Measurements from ENCODE around the gene C11orf24.
"Not testable (repeated sequence)": the region's sequence is repeated elsewhere in the genome, so short reads cannot be mapped to it uniquely, and the experiment has no call there.

The C11orf24 gene

DNA sequence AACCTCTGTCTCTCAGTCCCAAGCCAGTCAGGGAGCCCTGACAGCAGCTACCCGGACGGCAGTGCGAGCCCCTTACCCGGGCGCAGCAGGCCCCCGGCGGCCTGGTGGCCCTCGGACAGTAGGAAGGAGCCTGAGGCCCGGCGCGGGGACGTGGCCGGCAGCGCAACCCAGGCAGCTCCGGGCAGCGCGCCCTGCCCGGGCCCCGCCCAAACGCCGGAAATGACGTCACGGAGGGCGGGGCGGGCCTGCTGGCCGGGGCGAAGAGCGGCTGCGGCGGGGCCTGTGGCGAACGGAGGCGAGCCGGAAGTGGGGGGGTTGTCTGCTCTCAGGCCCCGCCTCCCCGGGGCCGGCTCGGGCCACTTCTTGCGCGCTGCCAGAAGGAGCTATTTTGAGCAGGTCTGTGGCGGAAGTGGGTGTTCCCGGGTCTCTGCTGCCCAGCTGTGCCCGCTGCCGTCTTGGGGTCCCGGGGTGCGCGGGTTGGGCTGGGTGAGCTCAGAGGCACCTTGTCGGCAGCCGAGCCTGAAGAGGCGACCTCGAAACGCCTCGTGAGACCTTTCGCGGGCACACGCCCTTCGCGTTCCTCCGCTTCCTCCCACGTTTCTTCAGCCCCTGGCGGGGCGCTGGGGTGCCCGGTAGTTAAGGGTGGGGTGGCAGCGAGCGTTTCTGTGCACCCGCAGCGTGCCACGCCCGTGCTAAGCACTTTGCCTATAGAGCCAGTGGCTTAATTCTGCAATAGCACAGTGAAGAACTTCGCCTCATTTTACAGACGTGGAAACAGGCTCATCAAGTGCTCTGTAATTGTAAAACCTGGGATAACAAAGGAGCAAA, at the start of gene C11orf24:
Gene C11orf24, minus strand, starts transcription at position 193 of the 828 bp plus-strand sequence. CDS start 8,206 bp downstream, outside the sequence.
- DNase-seq (ENCODE audit: low spot score) = peak; percentile 95

DNA sequence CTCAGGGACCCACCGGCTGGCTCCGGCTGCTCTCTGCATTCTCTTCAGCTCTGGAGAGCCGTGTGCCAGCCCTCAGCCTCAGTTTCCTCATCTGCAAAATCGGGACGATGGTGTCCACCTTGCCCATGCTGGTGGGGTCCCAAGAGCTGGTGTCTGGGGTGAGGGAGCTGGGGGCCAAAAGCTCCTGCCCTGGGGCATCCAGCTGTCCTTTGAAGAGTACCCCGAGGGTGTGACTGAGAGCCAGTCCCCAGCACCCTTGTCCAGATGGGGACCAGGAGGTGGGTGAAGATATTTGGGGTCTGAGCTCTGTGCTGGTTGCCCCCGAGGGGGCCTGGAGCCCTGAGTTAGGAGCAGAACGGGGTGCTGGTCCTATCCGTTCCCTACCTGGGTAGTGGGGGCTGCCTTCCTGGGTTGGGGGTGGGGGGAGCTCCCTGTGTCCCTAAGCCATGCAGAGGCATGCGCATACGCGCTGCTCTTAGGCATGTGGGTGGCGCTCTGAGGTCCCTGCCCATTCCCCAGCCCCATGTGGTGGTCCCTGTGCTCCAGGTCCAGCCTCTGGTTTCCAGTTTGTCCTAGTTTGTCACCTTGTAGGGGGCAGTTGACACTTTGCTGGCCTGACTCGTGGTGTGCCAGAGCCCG, 45.5 kb upstream of the C11orf24 start:
- no peak for DNase-seq (ENCODE audit: low spot score)

DNA sequence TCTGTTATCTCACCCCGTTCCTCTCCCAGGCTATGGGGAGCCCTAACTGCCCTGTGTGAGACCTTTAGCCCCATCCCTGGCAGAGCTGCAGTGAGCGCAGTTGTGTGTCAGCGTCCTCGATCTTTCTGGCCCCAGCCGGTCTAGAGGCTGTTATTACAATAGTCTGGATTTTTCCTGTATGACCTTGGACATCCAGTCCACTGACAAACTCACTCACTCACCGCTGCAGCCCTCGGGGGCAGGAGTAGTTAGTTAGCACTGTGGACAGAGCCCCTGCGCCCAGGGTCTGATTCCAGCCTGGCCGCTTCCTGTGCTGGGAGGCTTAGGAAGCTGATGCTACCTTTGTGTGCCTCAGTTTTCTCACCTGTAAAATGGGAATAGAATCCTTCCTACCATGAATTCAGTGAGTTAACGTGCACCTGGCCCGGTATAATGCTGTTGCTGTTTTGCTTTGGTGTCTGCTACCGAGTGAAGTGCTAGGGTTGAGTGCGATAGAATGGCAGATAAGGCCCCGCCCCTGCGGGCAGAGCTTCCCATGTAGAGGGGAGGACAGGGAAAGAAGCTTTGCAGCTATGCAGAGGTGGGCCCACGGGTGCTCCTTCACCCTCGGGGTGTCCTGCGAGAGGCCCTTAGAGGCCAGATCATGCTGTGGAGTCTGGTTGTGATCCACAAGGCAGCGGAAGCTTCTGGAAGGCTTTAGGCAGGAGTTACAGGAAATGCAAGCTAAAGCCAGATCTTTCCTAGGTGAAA, 43.6 kb upstream of the C11orf24 start:
- peak; percentile 75 for DNase-seq (ENCODE audit: low spot score)

DNA sequence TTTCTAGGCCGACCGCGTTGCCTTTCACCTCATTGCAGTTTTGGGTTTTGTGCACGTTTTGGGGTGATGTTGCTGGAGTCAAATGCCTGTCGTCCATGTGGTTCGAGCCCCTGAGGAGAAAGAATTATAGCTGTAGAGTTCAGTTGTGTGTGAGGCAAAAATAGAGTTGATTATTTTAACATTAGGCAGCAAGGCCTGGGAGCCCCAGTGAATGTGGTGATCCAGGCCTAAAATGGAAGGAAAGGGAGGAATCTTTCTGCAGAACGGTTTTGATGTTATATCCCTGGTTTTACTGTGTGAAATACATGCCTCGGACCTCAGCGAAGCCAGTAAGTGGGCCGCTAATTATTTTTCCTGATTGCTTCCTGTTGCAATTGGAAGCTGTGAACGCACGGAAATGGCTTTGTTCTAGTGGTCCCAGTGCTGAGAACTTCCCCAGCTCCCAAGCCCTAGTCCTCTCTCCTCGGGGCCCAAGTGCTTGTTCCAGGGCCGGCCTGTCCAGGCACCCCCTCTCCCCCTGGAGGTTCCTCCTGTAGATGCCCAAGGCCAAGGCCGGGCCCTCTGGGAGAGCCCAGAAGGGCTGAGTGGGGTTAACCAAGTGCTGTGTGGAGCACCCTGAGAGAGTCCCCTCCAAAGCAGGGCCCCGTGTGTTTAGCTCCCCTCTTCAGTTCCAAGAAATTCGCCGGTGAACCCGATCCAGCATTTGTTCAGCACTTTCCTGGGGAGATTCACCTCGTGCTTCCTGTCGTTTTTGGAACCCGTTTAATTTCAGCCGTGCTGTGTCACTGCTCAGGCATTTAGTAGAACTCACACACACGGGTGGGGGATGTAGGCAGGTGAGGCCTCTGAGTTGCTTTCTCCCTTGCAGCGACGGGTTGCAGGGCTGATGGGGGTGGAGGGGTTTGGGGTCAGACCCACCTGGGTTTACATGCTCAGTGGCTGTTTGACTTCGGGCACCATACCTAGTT, 42.7 kb upstream of the C11orf24 start:
- DNase-seq (ENCODE audit: low spot score) = peak; percentile 71

DNA sequence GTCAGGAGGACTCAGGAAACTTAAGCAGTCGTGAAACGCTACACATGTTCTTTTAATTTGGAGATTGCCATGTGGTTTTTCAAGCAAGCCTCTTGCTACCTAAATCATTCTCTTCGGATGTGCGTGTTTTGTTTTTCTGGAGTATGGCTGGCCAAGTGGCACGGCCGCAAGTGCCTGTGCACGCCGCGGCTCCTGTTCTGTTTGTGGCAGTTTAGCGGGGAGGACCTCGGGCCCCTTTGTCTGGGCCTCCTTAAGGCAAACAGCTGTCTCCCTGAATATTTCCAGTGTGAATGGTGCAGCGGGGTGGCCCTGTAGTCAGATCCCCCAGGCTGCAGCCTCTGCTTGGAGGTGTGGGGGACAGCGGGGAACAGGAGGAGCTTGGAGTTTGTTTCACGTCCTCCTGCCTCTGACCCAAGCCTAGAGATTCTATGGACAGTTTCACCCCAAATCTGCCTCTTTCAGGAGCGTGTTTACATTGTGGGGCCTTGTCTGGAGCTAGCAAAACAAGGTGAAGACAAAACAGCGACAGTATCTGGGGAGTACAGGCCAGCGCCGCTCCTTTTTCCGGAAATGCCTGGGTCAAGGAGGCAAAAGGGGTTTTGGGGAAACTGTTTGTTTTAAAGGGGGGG, 41.9 kb upstream of the C11orf24 start:
- peak; percentile 56 for DNase-seq (ENCODE audit: low spot score)

DNA sequence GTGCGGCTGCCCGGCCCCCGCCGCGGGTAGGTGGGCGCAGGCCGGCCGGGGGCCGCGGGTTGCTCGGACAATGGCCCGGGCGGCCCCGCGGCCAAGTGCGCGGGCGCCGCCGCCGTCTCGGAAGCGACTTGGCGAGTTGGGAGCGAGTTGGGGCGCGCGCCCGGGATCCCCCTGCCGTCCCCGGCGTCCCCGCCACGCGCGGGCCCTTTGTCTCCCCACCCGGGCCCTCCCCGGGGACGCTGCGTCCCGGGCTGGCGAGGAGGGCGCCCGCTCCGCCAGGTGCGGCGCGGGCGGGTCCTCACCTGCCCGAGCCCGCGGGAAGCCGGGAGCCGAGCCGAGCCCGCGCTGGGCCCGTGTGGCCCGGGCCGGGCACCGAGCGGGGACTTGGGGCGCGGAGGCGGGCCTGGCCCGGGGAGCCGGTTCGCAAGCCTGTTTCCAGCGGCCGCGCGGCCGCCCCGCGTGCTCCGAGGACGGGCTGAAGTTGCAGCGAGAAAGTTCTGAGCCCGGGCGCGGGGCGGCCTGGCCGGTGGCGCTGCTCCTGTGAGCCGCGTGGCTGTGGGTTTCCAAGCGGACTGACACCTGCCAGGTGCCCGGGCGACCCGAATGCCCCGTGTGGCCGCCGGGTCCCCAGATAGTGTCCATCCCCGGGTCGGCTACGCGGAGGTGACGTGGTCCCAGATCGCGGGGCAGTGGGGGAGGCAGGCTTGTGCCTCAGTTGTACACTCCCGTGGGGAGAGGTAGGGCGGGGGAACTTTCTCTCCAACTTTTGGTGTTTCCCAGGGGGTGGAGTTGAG, 41.2 kb upstream of the C11orf24 start:
- peak; percentile 11 for DNase-seq (ENCODE audit: low spot score)

DNA sequence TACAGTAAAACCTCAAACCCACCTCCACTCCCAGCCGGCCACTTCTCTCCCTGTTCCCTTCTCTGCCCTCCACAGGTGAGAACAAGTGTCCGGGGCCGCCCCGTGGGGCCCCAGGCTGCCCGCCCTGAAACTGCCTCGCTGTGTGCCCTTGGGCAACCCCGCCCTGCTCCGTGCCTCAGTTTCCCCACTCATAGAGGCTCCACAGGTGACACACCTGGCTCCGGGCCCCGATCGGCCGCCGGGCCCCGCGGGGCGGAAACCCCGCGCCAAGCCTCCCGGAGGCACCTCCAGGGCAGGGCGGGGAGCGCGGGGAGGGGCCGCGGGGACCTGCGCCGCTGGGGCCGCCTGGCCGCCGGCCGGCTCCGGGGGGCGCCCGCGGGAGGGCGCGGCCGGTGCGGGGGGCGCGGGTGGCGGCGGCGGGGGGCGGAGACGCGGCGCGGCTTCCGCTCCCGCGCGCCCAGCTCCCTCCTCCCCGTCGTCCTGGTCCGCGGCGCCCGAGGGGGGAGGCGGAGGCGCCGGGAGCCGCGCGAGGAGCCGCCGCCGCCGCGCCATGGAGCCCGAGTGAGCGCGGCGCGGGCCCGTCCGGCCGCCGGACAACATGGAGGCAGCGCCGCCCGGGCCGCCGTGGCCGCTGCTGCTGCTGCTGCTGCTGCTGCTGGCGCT, 40.5 kb upstream of the C11orf24 start, which contains the start of gene LRP5:
Gene LRP5, plus strand, starts transcription at position 475 of the 663 bp plus-strand sequence. Its CDS starts 124 bp downstream, at position 599.
- DNase-seq (ENCODE audit: low spot score) = peak; percentile 31

DNA sequence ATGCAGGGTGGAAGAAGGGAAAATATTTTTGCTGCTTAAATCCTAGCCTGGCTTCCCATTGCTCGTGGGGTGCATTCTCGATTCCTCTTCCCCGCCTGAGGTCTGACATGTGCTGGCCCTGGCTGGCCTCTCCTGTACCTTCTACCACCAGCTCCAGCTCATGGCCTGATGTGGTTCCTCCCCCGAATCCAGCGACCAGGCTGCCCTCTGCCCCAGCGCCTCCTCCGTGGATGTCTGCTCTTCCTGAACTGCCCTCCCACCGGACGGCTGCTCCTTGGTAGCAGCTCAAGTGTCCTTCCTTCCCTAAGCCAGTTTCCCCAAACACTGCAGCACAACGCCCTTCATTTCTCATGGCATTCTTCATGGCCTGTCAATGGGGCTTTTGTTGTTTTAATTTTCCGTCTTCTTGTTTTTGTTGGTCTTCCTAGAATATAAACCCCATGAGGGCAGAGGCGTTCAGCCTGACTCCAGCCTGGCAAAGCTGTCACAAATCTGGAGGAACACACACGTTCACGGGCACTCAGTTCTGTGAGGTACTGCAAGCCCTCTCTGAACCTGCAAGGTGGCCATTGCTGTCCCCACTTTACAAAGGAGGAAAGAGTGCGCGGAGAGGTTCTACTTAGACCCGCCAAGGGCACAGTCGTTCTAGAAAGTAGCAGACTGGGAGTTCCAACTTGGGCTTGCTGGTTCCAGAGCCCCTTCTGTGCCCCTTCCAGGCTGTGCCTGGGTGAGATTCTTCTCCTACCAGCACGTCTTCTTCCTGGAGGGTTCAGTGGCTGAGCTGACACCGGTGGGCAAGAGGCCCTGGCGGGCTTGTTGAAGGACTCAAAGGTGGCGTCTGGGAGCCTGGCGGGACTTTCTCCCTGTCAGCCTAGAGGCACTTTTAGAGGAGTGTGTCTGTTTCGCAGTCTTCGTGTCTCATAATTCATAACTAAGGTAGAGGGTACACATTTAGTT, 39.7 kb upstream of the C11orf24 start:
- no peak for DNase-seq (ENCODE audit: low spot score)

DNA sequence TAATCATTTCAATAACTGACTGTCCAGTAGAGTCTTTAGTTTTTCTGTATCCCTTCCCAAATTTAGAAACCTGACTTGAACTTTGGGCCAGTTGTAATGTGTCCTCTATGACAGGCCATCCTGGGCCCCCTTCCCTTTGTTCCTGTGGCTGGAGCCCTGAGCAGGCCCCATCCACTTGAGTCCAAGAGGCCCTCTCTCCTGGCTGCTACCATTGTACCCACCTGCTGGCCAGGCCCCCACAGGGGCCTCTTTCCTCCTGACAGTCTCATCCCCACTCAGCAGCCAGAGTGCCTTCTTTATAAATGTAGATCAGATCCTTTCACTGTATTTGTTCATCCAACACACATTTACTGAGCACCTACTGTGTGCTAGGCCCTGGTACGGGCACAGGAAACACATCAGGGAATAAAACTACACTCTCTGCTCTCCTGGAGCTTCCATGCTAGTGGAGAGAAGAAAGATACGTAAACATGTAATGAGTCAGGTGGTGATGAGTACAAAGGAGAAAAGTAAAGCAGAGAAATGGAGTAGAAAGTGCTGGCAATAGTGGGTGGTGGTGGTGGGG, 37.9 kb upstream of the C11orf24 start:
- DNase-seq (ENCODE audit: low spot score) = no peak

DNA sequence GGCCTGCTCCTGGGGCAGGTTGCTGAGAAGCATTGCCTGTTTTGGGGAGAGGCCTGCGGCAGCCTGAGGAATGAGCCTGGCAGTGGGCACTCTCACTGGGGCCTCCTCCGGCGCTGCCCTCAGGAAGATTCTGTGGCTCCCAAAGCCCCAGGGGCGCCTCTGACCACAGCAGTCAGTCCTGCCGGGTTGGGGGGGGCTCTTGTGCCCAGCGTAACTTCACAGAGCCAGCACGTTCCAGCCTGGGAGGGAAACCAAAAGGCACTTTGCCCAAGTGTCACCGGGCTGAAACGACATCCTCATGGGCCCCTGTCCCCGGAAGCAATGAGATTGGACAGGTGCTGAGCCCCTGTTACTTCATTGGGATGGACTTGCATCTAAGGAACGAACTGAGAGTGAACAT, 36.3 kb upstream of the C11orf24 start:
- no peak for DNase-seq (ENCODE audit: low spot score)

DNA sequence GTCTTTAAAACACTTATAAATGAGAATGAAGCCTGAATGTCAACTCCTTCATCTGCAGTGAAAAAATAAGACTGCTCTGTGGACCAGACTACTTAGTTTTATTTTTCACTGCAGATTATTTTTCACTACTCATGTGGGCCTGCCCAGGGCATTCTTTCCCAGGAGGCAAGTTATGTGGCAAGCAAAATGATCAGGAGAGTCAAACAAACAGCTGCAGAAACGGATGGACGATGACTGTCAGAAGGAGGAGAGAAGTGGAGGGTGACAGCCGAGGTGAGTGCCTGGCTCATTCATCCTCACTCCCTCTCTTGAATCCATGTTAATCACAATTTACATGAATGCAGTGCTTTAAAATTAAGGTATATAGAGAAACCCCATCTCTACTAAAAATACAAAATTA, 34.9 kb upstream of the C11orf24 start:
- no peak for DNase-seq (ENCODE audit: low spot score)

DNA sequence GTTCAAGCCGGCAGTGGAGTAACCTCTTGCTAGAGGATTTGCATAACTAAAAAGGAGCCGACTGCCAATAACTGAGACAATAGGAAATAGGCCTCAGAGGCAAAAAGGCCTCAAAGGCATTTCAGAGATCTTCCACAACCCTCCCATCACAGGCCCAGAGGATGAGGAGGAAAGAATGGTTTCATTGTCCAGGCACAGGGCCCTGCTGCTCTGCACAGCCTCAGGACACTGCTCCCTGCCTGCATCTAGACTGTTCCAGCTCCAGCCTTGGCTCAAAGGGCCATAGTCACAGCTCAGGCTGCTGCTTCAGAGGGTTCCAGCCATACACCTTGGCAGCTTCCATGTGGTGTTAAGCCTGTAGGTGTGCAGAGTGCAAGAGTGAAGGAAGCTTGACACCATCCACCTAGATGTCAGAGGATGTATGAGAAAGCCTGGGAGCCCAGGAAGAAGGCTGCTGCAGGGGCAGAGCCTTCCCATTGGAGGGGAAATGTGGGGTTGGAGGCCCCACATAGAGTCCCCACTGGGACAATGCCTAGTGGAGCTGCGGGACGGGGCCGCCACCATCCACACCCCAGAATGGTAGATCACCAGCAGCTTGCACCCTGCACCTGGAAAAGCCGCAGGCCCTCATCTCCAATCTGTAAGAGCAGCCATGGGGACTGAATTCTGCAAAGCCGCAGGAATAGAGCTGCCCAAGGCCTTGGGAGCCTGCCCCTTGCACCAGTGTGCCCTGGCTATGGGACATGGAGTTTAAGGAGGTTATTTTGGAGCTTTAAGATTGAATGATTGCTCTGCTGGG, 32.4 kb upstream of the C11orf24 start:
- no peak for DNase-seq (ENCODE audit: low spot score)

DNA sequence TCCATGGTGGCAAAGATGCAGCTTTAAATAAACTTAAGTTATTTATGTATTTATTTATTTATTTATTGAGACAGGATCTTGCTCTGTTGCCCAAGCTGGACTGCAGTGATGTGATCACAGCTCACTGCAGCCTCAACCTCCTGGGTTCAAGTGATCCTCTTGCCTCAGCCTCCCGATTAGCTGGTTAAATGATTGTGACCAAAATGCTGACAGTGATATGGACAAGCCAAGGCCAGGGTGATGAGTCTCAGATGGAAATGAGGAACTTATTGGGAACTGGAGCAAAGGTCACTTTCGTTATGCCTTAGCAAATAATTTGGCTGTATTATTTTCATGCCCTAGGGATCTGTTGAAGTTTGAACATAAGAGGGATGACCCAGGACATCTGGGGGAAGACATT, 31.3 kb upstream of the C11orf24 start:
- DNase-seq (ENCODE audit: low spot score) = no peak

DNA sequence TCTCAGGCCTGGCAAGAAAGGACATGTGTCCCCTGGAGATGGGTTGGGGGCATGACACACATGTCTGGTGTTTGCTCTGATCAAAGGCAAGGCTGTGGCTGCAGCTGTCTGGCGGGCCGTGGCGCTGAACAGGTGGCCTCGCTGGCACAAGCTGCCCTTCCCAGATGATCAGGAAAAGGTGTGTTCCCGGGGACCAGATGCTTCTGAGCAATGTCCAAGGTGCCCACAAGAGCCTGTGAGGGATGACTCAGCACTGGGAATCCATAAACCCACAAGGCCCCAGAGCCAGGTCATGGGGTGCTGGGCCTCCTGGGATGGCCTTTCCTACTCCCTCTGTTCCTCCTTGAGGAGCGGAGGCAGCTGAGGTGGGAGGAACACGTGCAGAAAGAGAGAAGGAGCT, 30.9 kb upstream of the C11orf24 start:
- peak; percentile 27 for DNase-seq (ENCODE audit: low spot score)

DNA sequence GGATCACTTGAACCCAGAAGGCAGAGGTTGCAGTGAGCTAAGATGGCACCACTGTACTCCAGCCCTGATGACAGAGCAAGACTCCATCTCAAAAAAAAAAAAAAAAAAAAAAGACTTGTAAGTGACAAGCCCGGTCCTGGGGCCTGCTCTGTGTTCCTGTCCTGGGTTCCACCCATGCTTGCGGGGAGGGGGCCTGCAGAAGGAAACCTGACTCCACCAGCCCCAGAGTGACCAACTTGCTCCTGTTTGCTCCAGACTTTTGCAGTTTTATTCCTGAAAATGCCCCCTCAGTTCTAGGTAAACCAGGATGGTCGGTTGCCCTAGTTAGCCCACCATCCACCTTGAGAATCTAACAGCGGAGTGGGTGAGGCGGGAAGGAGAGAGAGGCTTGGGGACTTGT, 30.5 kb upstream of the C11orf24 start:
- DNase-seq (ENCODE audit: low spot score) = no peak

DNA sequence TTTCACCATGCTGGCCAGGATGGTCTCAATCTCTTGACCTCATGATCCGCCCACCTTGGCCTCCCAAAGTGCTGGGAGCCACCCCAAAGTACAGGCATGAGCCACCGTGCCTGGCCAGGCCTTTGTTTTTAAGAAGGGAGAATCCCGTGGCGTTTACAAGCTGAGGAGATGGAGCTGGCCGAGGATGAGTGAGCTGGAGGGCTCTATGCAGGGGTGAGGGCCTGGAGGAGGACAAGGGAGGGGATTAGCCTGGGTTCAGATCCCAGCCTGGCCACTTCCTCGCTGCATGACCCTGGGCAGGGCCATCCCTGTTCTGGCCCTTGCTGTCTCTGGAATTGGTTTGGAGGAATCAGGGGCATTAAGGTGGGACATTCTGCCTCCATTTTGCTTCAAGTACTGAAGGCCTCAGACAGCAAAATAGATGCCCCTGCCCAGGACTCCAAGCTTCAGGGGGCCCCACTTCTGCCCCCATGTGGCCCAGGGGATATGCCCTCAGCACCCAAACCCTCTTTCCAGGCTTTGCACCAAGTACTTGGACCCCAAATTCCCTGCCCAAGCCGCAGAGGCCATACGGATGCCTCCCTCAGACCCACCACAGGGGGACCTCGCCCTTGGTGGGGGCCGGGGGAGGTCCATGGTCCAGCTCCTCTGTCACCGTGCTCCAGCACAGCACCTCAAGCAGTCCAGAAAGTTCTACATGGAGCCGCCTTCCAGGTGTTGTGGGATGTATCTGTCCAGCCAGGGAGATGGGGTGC, 28.5 kb upstream of the C11orf24 start:
- no peak for DNase-seq (ENCODE audit: low spot score)

DNA sequence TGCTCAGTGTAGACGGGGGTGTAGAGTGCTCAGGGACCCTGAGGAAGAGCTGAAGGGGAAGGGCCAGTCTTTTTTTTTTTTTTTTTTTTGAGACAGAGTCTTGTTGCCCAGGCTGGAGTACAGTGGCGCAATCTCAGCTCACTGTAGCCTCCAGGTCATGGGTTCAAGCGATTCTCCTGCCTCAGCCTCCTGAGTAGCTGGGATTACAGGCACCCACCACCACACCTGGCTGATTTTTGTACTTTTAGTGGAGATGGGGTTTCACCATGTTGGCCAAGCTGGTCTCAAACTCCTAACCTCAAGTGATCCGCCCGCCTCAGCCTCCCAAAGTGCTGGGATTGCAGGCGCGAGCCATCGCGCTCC, 27.7 kb upstream of the C11orf24 start:
- DNase-seq (ENCODE audit: low spot score) = not testable (repeated sequence)

Data from RKO (cell line).